ENCODE measurements around the gene TBC1D9B.

Gene TBC1D9B

DNA sequence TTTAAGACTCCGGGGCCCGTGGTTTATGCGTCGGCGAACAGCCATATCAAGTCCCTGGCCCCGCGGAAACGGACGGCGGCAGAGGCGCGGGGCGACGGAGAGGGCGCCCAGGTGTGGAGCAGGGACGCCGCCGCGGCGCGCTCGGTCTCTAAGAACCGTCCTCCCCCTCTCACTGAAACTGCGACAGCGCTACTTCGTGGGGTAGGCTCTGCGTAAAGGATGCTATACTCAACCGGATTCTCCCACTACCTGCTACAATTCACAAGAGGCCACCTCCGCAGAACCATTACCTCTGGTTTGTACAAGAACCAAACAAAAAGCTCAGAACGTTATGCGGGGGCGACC, 49.5 kb downstream of the TBC1D9B start:
- H2AFZ ChIP-seq (ENCODE audit: low read length), result peak overlapping the region; percentile 87
- no peaks in the 10 kb centered on the region for H3K4me1 ChIP-seq (ENCODE audit: insufficient read depth, low read length, poor library complexity, severe bottlenecking)
- H3K9me2 ChIP-seq (replicated peaks; ENCODE audit: low read depth, low read length), result no peaks in the 10 kb centered on the region
- H3K4me2 ChIP-seq (ENCODE audit: low read depth, low read length, poor library complexity, severe bottlenecking), result peak overlapping the region; percentile 62
- no peaks in the 10 kb centered on the region for H3K27me3 ChIP-seq (ENCODE audit: insufficient read depth, low read length, poor library complexity, severe bottlenecking)
- no peaks in the 10 kb centered on the region for H3K79me2 ChIP-seq (ENCODE audit: insufficient read depth, low read length)
- H3K9me3 ChIP-seq (ENCODE audit: insufficient read depth, low read depth, low read length), result no peaks in the 10 kb centered on the region
- H3K9ac ChIP-seq (ENCODE audit: low read depth, low read length, poor library complexity, severe bottlenecking), result peak overlapping the region; percentile 80
- H3K36me3 ChIP-seq (ENCODE audit: insufficient read depth, low read length), result no peaks in the 10 kb centered on the region
- no peaks in the 10 kb centered on the region for H4K20me1 ChIP-seq (ENCODE audit: insufficient read depth, low read length, poor library complexity, severe bottlenecking)
- H3K4me3 ChIP-seq (ENCODE audit: low read length, poor library complexity, severe bottlenecking), result peak overlapping the region; percentile 92
- TF ChIP-seq, protein P1, sequence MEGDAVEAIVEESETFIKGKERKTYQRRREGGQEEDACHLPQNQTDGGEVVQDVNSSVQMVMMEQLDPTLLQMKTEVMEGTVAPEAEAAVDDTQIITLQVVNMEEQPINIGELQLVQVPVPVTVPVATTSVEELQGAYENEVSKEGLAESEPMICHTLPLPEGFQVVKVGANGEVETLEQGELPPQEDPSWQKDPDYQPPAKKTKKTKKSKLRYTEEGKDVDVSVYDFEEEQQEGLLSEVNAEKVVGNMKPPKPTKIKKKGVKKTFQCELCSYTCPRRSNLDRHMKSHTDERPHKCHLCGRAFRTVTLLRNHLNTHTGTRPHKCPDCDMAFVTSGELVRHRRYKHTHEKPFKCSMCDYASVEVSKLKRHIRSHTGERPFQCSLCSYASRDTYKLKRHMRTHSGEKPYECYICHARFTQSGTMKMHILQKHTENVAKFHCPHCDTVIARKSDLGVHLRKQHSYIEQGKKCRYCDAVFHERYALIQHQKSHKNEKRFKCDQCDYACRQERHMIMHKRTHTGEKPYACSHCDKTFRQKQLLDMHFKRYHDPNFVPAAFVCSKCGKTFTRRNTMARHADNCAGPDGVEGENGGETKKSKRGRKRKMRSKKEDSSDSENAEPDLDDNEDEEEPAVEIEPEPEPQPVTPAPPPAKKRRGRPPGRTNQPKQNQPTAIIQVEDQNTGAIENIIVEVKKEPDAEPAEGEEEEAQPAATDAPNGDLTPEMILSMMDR (conservative IDR thresholded peaks at IDR 0.05; ENCODE audit: low read length), result no peak
- TF ChIP-seq EZH2phosphoT487 (IDR thresholded peaks at IDR 0.05; ENCODE audit: borderline replicate concordance), result no peak
- no peaks in the 10 kb centered on the region for H3F3A ChIP-seq (ENCODE audit: low read depth)

DNA sequence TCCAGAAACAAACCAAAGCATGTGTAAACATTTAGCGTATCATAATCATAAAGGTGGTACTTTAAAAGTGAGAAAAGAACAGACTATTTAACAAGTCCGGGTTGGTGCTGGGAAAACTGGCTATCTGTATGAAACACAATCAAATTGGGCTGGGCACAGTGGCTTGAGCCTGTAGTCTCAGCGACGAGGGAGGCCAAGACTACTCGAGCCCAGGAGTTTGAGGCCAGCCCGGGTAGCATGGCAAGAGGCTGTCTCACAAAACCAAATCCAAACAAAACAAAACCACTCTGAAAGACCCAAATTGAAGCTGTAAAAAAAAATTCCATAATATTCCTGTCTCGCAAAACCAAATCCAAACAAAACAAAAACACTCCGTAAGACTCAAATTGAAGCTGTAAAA, 53.3 kb downstream of the TBC1D9B start:
- no peak overlapping the region for H3K4me2 ChIP-seq (ENCODE audit: low read depth, low read length, poor library complexity, severe bottlenecking)
- no peaks in the 10 kb centered on the region for H3K79me2 ChIP-seq (ENCODE audit: insufficient read depth, low read length)
- H3K4me1 ChIP-seq (ENCODE audit: insufficient read depth, low read length, poor library complexity, severe bottlenecking), result no peaks in the 10 kb centered on the region
- no peaks in the 10 kb centered on the region for H3K9me3 ChIP-seq (ENCODE audit: insufficient read depth, low read depth, low read length)
- H3K27me3 ChIP-seq (ENCODE audit: insufficient read depth, low read length, poor library complexity, severe bottlenecking), result no peaks in the 10 kb centered on the region
- no peaks in the 10 kb centered on the region for H3F3A ChIP-seq (ENCODE audit: low read depth)
- no peak overlapping the region for H3K9ac ChIP-seq (ENCODE audit: low read depth, low read length, poor library complexity, severe bottlenecking)
- H4K20me1 ChIP-seq (ENCODE audit: insufficient read depth, low read length, poor library complexity, severe bottlenecking), result no peaks in the 10 kb centered on the region
- no peaks in the 10 kb centered on the region for H3K36me3 ChIP-seq (ENCODE audit: insufficient read depth, low read length)
- H3K4me3 ChIP-seq (ENCODE audit: low read length, poor library complexity, severe bottlenecking), result no peak overlapping the region
- no peak overlapping the region for H2AFZ ChIP-seq (ENCODE audit: low read length)
- no peak for TF ChIP-seq EZH2phosphoT487 (IDR thresholded peaks at IDR 0.05; ENCODE audit: borderline replicate concordance)
- TF ChIP-seq, protein P1 (conservative IDR thresholded peaks at IDR 0.05; ENCODE audit: low read length), result no peak
- no peaks in the 10 kb centered on the region for H3K9me2 ChIP-seq (replicated peaks; ENCODE audit: low read depth, low read length)

DNA sequence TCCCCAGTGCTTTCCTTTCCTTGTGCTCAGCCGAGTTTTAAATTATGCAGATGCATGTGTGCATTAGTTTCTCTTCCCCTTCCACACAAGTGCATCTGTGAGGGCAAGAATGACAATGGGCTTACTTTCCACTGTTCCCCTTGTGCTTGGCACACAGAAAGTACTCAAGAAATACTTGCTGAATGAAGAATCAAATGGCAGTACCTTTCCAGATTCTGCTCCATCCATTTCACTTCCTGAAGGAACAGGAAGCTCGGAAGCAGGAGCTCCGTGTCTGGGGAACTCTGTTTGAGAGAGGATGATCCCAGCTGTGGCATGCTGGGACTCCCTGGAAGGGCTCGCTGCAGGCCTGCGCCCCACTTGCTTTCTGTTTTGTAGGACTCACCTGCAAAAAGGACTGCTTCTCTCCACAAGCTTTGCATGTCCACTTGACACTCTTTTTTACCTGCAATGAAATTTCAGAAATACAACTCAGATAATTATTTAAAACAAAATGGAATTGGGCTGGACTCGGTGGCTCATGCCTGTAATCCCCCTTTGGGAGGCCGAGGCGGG, 54.6 kb downstream of the TBC1D9B start:
- Histone ChIP-seq H2AFZ (ENCODE audit: low read length) (no peak overlapping the region), H3K4me1 (ENCODE audit: insufficient read depth, low read length, poor library complexity, severe bottlenecking) (no peaks in the 10 kb centered on the region), H3K79me2 (ENCODE audit: insufficient read depth, low read length) (no peaks in the 10 kb centered on the region), H4K20me1 (ENCODE audit: insufficient read depth, low read length, poor library complexity, severe bottlenecking) (no peaks in the 10 kb centered on the region), H3K4me2 (ENCODE audit: low read depth, low read length, poor library complexity, severe bottlenecking) (no peak overlapping the region), H3K9me2 (replicated peaks; ENCODE audit: low read depth, low read length) (no peaks in the 10 kb centered on the region), H3F3A (ENCODE audit: low read depth) (no peaks in the 10 kb centered on the region), H3K27me3 (ENCODE audit: insufficient read depth, low read length, poor library complexity, severe bottlenecking) (no peaks in the 10 kb centered on the region), H3K9ac (ENCODE audit: low read depth, low read length, poor library complexity, severe bottlenecking) (no peak overlapping the region), H3K36me3 (ENCODE audit: insufficient read depth, low read length) (no peaks in the 10 kb centered on the region), H3K9me3 (ENCODE audit: insufficient read depth, low read depth, low read length) (no peaks in the 10 kb centered on the region), H3K4me3 (ENCODE audit: low read length, poor library complexity, severe bottlenecking) (no peak overlapping the region)
- TF ChIP-seq, protein P1 (conservative IDR thresholded peaks at IDR 0.05; ENCODE audit: low read length), result no peak
- TF ChIP-seq EZH2phosphoT487 (IDR thresholded peaks at IDR 0.05; ENCODE audit: borderline replicate concordance), result no peak

Measured in Loucy (cell line).